ENCODE results near the gene FMN2.

Gene FMN2

DNA sequence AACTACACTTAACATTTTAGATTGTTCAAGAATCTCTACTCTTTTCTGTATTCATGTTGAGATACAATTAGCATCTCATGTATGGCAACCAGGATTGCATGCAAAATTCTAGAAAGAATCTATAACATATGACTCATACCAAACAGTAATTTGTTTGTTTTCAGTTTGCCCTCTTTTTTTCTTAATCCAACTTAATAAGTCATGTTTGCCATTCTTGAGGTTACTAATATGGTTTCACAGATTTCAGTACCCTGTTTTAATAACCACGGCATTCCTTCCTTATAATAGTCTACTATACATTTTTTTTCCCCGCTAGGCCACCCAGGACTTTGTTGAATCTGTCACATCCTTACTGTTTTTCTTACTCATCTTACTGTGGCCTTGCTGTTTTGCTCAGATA is 140.8 kb downstream of the FMN2 start:
- TF ChIP-seq SIN3A (IDR thresholded peaks at IDR 0.05; ENCODE audit: borderline replicate concordance, insufficient read depth, low read length) (no peak), POLR2AphosphoS5 (IDR thresholded peaks at IDR 0.05; ENCODE audit: low read depth, low read length) (no peak), TAF1 (IDR thresholded peaks at IDR 0.05; ENCODE audit: borderline replicate concordance, insufficient read depth, low read length) (no peak), FOXP2 (optimal IDR thresholded peaks at IDR 0.05; ENCODE audit: borderline replicate concordance, extremely low read depth, extremely low read length, insufficient read depth) (no peak)
- TF ChIP-seq, protein P1, sequence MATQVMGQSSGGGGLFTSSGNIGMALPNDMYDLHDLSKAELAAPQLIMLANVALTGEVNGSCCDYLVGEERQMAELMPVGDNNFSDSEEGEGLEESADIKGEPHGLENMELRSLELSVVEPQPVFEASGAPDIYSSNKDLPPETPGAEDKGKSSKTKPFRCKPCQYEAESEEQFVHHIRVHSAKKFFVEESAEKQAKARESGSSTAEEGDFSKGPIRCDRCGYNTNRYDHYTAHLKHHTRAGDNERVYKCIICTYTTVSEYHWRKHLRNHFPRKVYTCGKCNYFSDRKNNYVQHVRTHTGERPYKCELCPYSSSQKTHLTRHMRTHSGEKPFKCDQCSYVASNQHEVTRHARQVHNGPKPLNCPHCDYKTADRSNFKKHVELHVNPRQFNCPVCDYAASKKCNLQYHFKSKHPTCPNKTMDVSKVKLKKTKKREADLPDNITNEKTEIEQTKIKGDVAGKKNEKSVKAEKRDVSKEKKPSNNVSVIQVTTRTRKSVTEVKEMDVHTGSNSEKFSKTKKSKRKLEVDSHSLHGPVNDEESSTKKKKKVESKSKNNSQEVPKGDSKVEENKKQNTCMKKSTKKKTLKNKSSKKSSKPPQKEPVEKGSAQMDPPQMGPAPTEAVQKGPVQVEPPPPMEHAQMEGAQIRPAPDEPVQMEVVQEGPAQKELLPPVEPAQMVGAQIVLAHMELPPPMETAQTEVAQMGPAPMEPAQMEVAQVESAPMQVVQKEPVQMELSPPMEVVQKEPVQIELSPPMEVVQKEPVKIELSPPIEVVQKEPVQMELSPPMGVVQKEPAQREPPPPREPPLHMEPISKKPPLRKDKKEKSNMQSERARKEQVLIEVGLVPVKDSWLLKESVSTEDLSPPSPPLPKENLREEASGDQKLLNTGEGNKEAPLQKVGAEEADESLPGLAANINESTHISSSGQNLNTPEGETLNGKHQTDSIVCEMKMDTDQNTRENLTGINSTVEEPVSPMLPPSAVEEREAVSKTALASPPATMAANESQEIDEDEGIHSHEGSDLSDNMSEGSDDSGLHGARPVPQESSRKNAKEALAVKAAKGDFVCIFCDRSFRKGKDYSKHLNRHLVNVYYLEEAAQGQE (IDR thresholded peaks at IDR 0.05; ENCODE audit: insufficient read depth in 1 of 2, low read depth in 2 of 2, low read length in 2 of 2): no peak

DNA sequence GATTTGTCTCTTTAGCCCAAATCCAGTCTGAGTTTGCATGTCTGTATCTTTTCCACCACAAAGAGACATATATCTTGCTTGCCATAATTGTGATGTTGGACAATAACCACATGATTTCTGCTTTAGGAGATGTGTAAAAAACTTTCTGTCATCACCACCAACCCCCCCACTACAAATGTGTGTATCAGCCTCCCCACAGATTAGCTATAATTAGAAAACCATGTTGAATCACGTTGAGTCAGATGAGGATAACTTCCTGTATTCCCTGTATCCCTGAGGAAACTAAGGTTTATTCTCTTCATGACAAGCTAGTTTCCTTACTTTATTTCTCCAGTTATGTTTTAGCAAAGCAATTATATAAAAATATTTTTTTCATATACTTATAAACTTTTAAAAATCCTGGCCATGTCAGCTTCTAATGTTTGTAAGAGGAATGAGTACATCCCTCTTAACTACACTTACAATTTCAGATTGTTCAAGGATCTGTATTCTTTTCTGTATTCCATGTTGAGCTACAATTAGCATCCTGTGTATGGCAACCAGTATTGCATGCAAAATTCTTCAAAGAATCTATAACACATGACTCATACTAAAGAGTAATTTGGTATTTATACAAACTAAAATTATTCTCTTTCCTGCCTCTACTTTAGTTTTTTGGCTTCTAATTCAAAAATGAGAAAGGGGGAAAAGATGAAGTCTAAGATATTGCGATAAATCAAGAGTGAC is 143.0 kb downstream of the FMN2 start:
- TF ChIP-seq FOXP2 (optimal IDR thresholded peaks at IDR 0.05; ENCODE audit: borderline replicate concordance, extremely low read depth, extremely low read length, insufficient read depth): no peak
- no peak for TF ChIP-seq TAF1 (IDR thresholded peaks at IDR 0.05; ENCODE audit: borderline replicate concordance, insufficient read depth, low read length)
- TF ChIP-seq SIN3A (IDR thresholded peaks at IDR 0.05; ENCODE audit: borderline replicate concordance, insufficient read depth, low read length): no peak
- TF ChIP-seq POLR2AphosphoS5 (IDR thresholded peaks at IDR 0.05; ENCODE audit: low read depth, low read length): no peak

DNA sequence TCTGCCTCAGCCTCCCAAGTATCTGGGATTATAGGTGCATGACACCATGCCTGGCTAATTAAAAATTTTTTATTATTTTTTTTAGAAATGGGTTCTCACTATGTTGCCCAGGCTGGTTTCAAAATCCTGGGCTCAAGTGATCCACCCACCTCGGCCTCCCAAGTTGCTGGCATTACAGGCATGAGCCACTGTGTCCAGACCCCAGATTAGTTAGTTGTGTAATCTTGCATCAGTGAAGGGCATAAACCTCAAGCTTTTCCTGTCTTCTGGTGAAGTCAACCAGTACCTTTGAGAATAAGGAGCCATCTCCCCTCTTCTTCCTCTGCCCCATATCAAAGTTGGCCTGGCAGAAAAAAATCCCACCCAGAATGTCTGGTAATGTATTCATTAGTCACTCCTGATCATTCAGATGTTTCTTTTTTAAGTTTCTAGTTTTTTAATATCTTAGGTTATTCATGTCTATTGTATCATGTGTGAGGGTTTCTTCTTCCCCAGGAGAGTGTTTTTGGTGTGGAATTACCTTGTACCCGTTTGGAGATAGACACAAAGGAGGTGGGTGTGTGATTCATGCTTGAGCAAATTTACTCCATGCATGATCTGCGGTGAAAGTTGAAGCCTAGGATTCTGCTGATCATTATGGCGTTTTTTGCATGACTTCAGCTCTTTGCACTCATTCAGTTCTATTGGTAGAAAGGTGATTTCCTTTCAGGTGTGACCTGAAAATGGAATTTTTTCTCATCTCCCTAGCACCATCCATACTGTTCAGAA is 144.0 kb downstream of the FMN2 start:
- TF ChIP-seq SIN3A (IDR thresholded peaks at IDR 0.05; ENCODE audit: borderline replicate concordance, insufficient read depth, low read length) (no peak), TAF1 (IDR thresholded peaks at IDR 0.05; ENCODE audit: borderline replicate concordance, insufficient read depth, low read length) (no peak), FOXP2 (optimal IDR thresholded peaks at IDR 0.05; ENCODE audit: borderline replicate concordance, extremely low read depth, extremely low read length, insufficient read depth) (no peak), POLR2AphosphoS5 (IDR thresholded peaks at IDR 0.05; ENCODE audit: low read depth, low read length) (no peak)
- TF ChIP-seq, protein P1 (IDR thresholded peaks at IDR 0.05; ENCODE audit: insufficient read depth in 1 of 2, low read depth in 2 of 2, low read length in 2 of 2): no peak

DNA sequence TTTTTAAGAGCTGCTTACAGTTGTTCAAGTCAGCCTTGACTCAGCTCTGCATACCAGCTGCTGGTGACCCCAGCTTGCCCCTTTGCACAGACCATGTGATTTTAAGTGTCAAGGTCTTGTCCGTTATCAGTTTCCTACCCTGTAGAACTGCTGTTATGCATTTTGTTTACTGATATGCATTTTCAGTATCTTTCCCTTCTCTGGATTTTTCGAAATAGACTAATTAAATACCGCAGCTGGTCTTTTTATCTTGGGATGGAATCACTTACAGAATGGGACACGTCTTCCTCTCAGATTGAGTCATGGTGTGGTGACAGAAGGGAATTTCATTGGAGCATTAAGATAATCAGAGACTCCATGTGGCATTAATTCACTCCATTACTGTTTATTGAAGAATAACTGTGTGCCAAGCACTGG is 145.6 kb downstream of the FMN2 start:
- no peak for TF ChIP-seq SIN3A (IDR thresholded peaks at IDR 0.05; ENCODE audit: borderline replicate concordance, insufficient read depth, low read length)

DNA sequence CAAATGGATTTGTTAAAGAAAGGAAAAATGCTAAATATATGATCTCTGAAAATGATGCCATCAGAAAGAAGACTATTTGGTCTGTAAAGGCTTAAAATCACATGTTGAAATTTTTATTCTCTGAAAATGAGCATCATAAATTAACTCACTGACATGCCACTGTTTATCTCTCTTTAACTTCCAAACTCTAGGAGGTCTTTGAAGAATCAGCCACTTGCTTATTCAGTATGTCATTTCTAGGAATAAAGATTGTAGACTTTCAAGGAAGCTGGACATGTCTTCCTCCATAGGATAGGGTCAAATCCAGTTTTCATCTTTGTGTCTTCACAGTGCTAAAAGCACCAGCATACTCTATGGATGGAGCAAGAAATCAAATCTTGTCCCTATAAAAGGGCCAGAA is 147.6 kb downstream of the FMN2 start:
- TF ChIP-seq FOXP2 (optimal IDR thresholded peaks at IDR 0.05; ENCODE audit: borderline replicate concordance, extremely low read depth, extremely low read length, insufficient read depth): no peak
- TF ChIP-seq SIN3A (IDR thresholded peaks at IDR 0.05; ENCODE audit: borderline replicate concordance, insufficient read depth, low read length): no peak
- TF ChIP-seq, protein P1 (IDR thresholded peaks at IDR 0.05; ENCODE audit: insufficient read depth in 1 of 2, low read depth in 2 of 2, low read length in 2 of 2): no peak
- TF ChIP-seq TAF1 (IDR thresholded peaks at IDR 0.05; ENCODE audit: borderline replicate concordance, insufficient read depth, low read length): no peak
- TF ChIP-seq POLR2AphosphoS5 (IDR thresholded peaks at IDR 0.05; ENCODE audit: low read depth, low read length): no peak

DNA sequence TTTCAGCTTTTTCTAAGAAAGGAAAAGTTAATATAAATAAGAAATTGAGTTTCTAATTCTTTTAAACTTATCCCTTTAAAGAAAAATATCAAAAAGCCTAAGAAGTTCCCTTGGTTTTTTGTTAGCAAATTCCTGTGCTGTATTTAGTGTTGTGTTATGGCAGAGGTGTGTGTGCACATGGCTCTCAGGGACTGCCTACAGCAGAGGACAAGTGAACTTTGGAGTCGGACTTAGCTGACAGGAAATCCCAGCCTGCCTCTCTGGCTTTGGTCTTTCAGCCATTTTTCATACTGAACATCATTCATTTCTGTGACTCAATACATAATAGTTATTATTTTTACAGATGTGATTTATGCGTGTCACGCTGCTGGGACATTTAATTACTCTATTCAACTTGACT is 149.6 kb downstream of the FMN2 start:
- TF ChIP-seq SIN3A (IDR thresholded peaks at IDR 0.05; ENCODE audit: borderline replicate concordance, insufficient read depth, low read length): no peak
- TF ChIP-seq, protein P1 (IDR thresholded peaks at IDR 0.05; ENCODE audit: insufficient read depth in 1 of 2, low read depth in 2 of 2, low read length in 2 of 2): no peak
- TF ChIP-seq TAF1 (IDR thresholded peaks at IDR 0.05; ENCODE audit: borderline replicate concordance, insufficient read depth, low read length): no peak
- no peak for TF ChIP-seq POLR2AphosphoS5 (IDR thresholded peaks at IDR 0.05; ENCODE audit: low read depth, low read length)
- TF ChIP-seq FOXP2 (optimal IDR thresholded peaks at IDR 0.05; ENCODE audit: borderline replicate concordance, extremely low read depth, extremely low read length, insufficient read depth): no peak

Data from PFSK-1 (cell line).